SK-N-SH (cell line): ENCODE measurements around the gene RASGEF1C. TPM values are rescaled to one million over a fixed set of nuclear protein-coding genes. Genes with fewer than 3 reads are reported as not detected.

Experiments
- CTCF ChIA-PET: fragments of 300-600, 350-600 bp; formaldehyde crosslinking; extraction: SDS; loops from one replicate; lab custom pipeline; 2021; lab: Yijun Ruan, JAX
- POLR2A ChIA-PET: fragments of 350-600 bp; sonication (Branson Sonifier 250); formaldehyde crosslinking; extraction: SDS; loops from one replicate; lab custom pipeline; 2020; ENCODE audit warnings: antibody characterized with exemption, inconsistent platforms; lab: Yijun Ruan, JAX
- DNase-seq: peaks from one replicate; pipeline ENCODE4 v3.0.0; 2012
- H2AFZ ChIP-seq: fragments of 200-600 bp; sonication (generic); 2 replicates; pipeline ENCODE4 v1.8.1; 2016; ENCODE audit warnings: antibody characterized with exemption, mild to moderate bottlenecking, low read depth
- H3F3A ChIP-seq: fragments of 200-600 bp; sonication (generic); replicated peaks from 2 replicates; pipeline ENCODE3; 2016; ENCODE audit warnings: antibody characterized with exemption, mild to moderate bottlenecking; ENCODE audit not compliant: insufficient read depth
- H3K27ac ChIP-seq, 2 experiments: fragments of 200-500 bp in 1 of 2; fragments of 200-600 bp in 1 of 2; sonication (Bioruptor generic) in 1 of 2; sonication (generic), shearing (Covaris generic) in 1 of 2; 2 replicates each; pipeline versions ENCODE4 v1.5.1 to v1.6.1; 2014 to 2016; ENCODE audit warnings: low read depth in 2 of 2, inconsistent platforms in 1 of 2, low read length in 1 of 2, mild to moderate bottlenecking in 1 of 2, mixed read lengths in 1 of 2
- H3K27me3 ChIP-seq: fragments of 200-600 bp; sonication (generic), shearing (Covaris generic); 2 replicates; pipeline ENCODE4 v1.6.1; 2016; ENCODE audit warnings: mixed run types; ENCODE audit not compliant: insufficient read depth
- H3K36me3 ChIP-seq, 2 experiments: fragments of 200-500 bp in 1 of 2; fragments of 200-600 bp in 1 of 2; sonication (Bioruptor generic) in 1 of 2; sonication (generic) in 1 of 2; replicated peaks in 1 of 2; 2 replicates each; pipeline versions ENCODE3 to v1.5.1; 2014 to 2016; ENCODE audit warnings: low read length in 1 of 2, mild to moderate bottlenecking in 1 of 2; ENCODE audit not compliant: insufficient read depth in 2 of 2, control insufficient read depth in 1 of 2
- H3K4me1 ChIP-seq, 2 experiments: fragments of 200-500 bp in 1 of 2; fragments of 200-600 bp in 1 of 2; sonication (Bioruptor generic) in 1 of 2; sonication (generic), shearing (Covaris generic) in 1 of 2; 2 replicates each; pipeline versions ENCODE4 v1.5.1 to v1.6.1; 2014 to 2016; ENCODE audit warnings: low read depth in 1 of 2, low read length in 1 of 2, mixed run types in 1 of 2; ENCODE audit not compliant: insufficient read depth in 2 of 2, control insufficient read depth in 1 of 2
- H3K4me2 ChIP-seq: fragments of 200-600 bp; sonication (generic), shearing (Covaris generic); 2 replicates; pipeline ENCODE4 v1.6.1; 2017; ENCODE audit warnings: mixed run types
- H3K4me3 ChIP-seq, 2 experiments: fragments of 200-500 bp in 1 of 2; fragments of 200-600 bp in 1 of 2; sonication (Bioruptor generic) in 1 of 2; sonication (generic), shearing (Covaris generic) in 1 of 2; 2 replicates each; pipeline versions ENCODE4 v1.5.1 to v1.8.1; 2014 to 2016; ENCODE audit warnings: low read depth in 2 of 2, inconsistent platforms in 1 of 2, low read length in 1 of 2, mild to moderate bottlenecking in 1 of 2, mixed read lengths in 1 of 2, moderate library complexity in 1 of 2
- H3K79me2 ChIP-seq: fragments of 200-600 bp; sonication (generic); 2 replicates; pipeline ENCODE4 v1.8.1; 2017; ENCODE audit warnings: mild to moderate bottlenecking; ENCODE audit not compliant: insufficient read depth
- H3K9ac ChIP-seq: fragments of 200-600 bp; sonication (generic); 2 replicates; pipeline ENCODE4 v1.6.1; 2017; ENCODE audit warnings: mixed run types
- H3K9me2 ChIP-seq: fragments of 200-600 bp; sonication (generic); 2 replicates; pipeline ENCODE4 v1.6.1; 2017; ENCODE audit warnings: mixed run types
- H3K9me3 ChIP-seq: fragments of 200-600 bp; sonication (generic); 2 replicates; pipeline ENCODE4 v1.6.1; 2017; ENCODE audit warnings: mixed run types, mild to moderate bottlenecking, moderate library complexity
- H4K20me1 ChIP-seq: fragments of 200-600 bp; sonication (generic); 2 replicates; pipeline ENCODE4 v1.6.1; 2017; ENCODE audit warnings: mild to moderate bottlenecking, mixed run types; ENCODE audit not compliant: insufficient read depth
- CHD2 ChIP-seq: fragments of 150-350 bp; IDR thresholded peaks from 2 replicates; pipeline ENCODE4 v1.6.1; 2018; ENCODE audit warnings: low read length; ENCODE audit not compliant: partially characterized antibody
- FOXM1 ChIP-seq: IDR thresholded peaks from 2 replicates; pipeline ENCODE4 v1.4.0; 2012; ENCODE audit warnings: low read depth, mild to moderate bottlenecking
- JUND ChIP-seq: IDR thresholded peaks from 2 replicates; pipeline ENCODE4 v1.4.0; 2012
- MXI1 ChIP-seq: IDR thresholded peaks from 2 replicates; pipeline ENCODE4 v1.6.1; 2012; ENCODE audit warnings: mild to moderate bottlenecking, low read depth, low read length, improper control_type of control experiment
- NFIC ChIP-seq: IDR thresholded peaks from 2 replicates; pipeline ENCODE4 v1.4.0; 2012; ENCODE audit warnings: borderline replicate concordance
- POLR2AphosphoS5 ChIP-seq: IDR thresholded peaks from 2 replicates; pipeline ENCODE4 v1.6.1; 2012; ENCODE audit warnings: low read depth, low read length
- RCOR1 ChIP-seq: fragments of 150-350 bp; IDR thresholded peaks from 2 replicates; pipeline ENCODE4 v1.6.1; 2017; ENCODE audit warnings: antibody characterized with exemption, low read length
- TCF12 ChIP-seq: IDR thresholded peaks from 2 replicates; pipeline ENCODE4 v1.4.0; 2012
- WGBS: methylation state at CpG from one replicate; pipeline ENCODE4 v1.1.6; 2017; ENCODE audit warnings: low lambda C conversion rate; 5-methylcytosine and 5-hydroxymethylcytosine counted together
- polyA plus RNA-seq, 3 experiments: library from polyadenylated mRNA; depleted of rRNA; stranded (reverse); fragments of >200 nt; gene quantifications; 2 replicates each; pipeline ENCODE4 v1.2.3, GENCODE V29; 2012
- TF ChIP-seq, protein P1 (sequence below): IDR thresholded peaks from 2 replicates; pipeline ENCODE4 v1.6.1; 2012; ENCODE audit warnings: mild to moderate bottlenecking, low read depth, low read length, moderate library complexity
- TF ChIP-seq, protein P2 (sequence below): IDR thresholded peaks from 2 replicates; pipeline ENCODE4 v1.4.0; 2012; ENCODE audit warnings: low read depth, borderline replicate concordance
- TF ChIP-seq, protein P3 (sequence below): IDR thresholded peaks from 2 replicates; pipeline ENCODE4 v1.4.0; 2012; ENCODE audit warnings: low read depth

Gene RASGEF1C
- polyA plus RNA-seq, 1 of the 3 experiments (the other 2 are of a cell fraction): not detected

DNA sequence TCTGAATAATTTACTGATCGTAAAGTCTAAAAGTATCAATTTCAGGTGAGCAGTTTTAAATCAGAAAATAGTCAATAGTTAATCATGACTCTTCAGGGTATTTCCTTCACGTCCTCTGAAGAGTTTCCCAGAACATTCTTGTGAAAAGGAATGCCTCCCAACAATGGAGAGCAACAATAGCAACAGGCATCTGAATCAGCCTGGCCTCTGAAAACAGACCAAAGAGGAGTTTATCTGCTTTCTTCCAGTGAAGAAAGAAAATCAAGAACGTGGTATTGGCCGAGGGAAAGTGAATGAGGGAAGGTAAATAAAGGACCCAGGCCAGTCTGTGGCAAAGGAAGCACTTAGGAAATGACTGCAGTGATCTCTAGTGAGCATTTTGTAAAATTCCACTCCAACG is 26.1 kb upstream of the RASGEF1C start:
- no peak for TF ChIP-seq NFIC
- TF ChIP-seq FOXM1: no peak
- TF ChIP-seq TCF12: no peak
- TF ChIP-seq, protein P1, sequence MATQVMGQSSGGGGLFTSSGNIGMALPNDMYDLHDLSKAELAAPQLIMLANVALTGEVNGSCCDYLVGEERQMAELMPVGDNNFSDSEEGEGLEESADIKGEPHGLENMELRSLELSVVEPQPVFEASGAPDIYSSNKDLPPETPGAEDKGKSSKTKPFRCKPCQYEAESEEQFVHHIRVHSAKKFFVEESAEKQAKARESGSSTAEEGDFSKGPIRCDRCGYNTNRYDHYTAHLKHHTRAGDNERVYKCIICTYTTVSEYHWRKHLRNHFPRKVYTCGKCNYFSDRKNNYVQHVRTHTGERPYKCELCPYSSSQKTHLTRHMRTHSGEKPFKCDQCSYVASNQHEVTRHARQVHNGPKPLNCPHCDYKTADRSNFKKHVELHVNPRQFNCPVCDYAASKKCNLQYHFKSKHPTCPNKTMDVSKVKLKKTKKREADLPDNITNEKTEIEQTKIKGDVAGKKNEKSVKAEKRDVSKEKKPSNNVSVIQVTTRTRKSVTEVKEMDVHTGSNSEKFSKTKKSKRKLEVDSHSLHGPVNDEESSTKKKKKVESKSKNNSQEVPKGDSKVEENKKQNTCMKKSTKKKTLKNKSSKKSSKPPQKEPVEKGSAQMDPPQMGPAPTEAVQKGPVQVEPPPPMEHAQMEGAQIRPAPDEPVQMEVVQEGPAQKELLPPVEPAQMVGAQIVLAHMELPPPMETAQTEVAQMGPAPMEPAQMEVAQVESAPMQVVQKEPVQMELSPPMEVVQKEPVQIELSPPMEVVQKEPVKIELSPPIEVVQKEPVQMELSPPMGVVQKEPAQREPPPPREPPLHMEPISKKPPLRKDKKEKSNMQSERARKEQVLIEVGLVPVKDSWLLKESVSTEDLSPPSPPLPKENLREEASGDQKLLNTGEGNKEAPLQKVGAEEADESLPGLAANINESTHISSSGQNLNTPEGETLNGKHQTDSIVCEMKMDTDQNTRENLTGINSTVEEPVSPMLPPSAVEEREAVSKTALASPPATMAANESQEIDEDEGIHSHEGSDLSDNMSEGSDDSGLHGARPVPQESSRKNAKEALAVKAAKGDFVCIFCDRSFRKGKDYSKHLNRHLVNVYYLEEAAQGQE: no peak
- TF ChIP-seq CHD2: no peak
- TF ChIP-seq POLR2AphosphoS5: no peak
- TF ChIP-seq, protein P2, sequence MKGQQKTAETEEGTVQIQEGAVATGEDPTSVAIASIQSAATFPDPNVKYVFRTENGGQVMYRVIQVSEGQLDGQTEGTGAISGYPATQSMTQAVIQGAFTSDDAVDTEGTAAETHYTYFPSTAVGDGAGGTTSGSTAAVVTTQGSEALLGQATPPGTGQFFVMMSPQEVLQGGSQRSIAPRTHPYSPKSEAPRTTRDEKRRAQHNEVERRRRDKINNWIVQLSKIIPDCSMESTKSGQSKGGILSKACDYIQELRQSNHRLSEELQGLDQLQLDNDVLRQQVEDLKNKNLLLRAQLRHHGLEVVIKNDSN: no peak
- TF ChIP-seq, protein P3, sequence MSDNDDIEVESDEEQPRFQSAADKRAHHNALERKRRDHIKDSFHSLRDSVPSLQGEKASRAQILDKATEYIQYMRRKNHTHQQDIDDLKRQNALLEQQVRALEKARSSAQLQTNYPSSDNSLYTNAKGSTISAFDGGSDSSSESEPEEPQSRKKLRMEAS: no peak
- no peak for TF ChIP-seq MXI1
- no peak for TF ChIP-seq RCOR1
- TF ChIP-seq, all 33 proteins: peak for 0
- Histone ChIP-seq H3K27me3 (no peaks in the 10 kb centered on the region), H3K4me3 (no peak overlapping the region), H3K9me2 (no peaks in the 10 kb centered on the region), H3K4me1 (no peaks in the 10 kb centered on the region), H3F3A (no peaks in the 10 kb centered on the region), H3K9me3 (no peaks in the 10 kb centered on the region), H2AFZ (no peak overlapping the region), H3K27ac (no peak overlapping the region), H3K4me2 (no peak overlapping the region), H3K79me2 (no peaks in the 10 kb centered on the region), H4K20me1 (no peaks in the 10 kb centered on the region), H3K36me3 (peaks cover 47 to 50% of the 10 kb centered on the region in 2 experiments), H3K9ac (no peak overlapping the region)
- no peak for DNase-seq
- CTCF ChIA-PET: interaction anchor here (1.2 kb wide), 1 partner anchor 26 kb away, joined by 3 read pairs; no protein-coding TSS in a partner anchor
- POLR2A ChIA-PET: no interaction called here
- 85% methylated on average over 5 of the region's 5 CpGs for WGBS

DNA sequence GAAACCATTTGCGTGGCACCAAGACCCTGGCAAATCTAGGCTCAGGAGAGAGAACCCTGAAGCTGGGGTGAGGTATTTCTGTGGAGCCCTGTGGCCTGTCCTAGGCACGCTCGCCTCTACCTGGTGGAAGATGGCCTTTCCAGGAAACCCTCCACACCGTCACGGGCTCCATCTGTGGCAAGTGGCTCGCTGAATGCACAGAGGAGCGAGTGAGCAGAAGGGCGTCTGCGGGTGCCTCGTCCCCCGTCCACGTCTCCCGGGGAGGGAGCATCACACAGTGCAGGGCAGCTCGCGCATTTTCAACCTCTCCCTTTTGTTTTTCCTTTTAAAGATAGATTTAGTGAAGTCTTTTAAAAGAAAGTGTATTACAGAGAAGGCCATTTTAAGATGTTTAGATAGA is 25.3 kb upstream of the RASGEF1C start:
- TF ChIP-seq JUND: no peak
- ChIA-PET POLR2A (no interaction called here), CTCF (interaction anchor here (1.2 kb wide), 1 partner anchor 25 kb away, joined by 3 read pairs; no protein-coding TSS in a partner anchor)
- no peaks in the 10 kb centered on the region for H3K4me1 ChIP-seq
- no peak overlapping the region for H2AFZ ChIP-seq
- no peaks in the 10 kb centered on the region for H3K79me2 ChIP-seq
- H3F3A ChIP-seq: no peaks in the 10 kb centered on the region
- no peak overlapping the region for H3K27ac ChIP-seq
- no peaks in the 10 kb centered on the region for H3K27me3 ChIP-seq
- H3K9me3 ChIP-seq: no peaks in the 10 kb centered on the region
- peaks cover 39 to 43% of the 10 kb centered on the region in 2 experiments for H3K36me3 ChIP-seq
- no peaks in the 10 kb centered on the region for H4K20me1 ChIP-seq
- DNase-seq: no peak
- WGBS: 96% methylated on average over 15 of the region's 15 CpGs
- H3K9ac ChIP-seq: no peak overlapping the region
- no peak overlapping the region for H3K4me3 ChIP-seq
- no peaks in the 10 kb centered on the region for H3K9me2 ChIP-seq
- H3K4me2 ChIP-seq: no peak overlapping the region
